Left lobe of liver (tissue), 2 donors: ENCODE data around the gene GALNT12. TPM values are rescaled to one million over a fixed set of nuclear protein-coding genes. Genes with fewer than 3 reads are reported as not detected.

Experiments
- ATAC-seq: fragments of 200-7000 bp; cut with Tn5 transposase; one replicate; pipeline ENCODE4 v1.9.1; 2020; ENCODE audit warnings: mild to moderate bottlenecking, moderate library complexity
- DNase-seq: peaks from one replicate; pipeline ENCODE4 v3.0.0-alpha.2; 2020; ENCODE audit warnings: low spot score
- total RNA-seq: library from RNA; stranded (reverse); gene quantifications from one replicate; pipeline ENCODE4 v1.2.1, GENCODE V29; 2021
- donor health status: DM: no; HTN: no; CAD: no; lungs with moderate emphysema.
- donor health status: DM: no; HTN: yes; CAD: no.

Gene GALNT12
- total RNA-seq, 1 donor from 2014 or later, result 0.35 TPM

DNA sequence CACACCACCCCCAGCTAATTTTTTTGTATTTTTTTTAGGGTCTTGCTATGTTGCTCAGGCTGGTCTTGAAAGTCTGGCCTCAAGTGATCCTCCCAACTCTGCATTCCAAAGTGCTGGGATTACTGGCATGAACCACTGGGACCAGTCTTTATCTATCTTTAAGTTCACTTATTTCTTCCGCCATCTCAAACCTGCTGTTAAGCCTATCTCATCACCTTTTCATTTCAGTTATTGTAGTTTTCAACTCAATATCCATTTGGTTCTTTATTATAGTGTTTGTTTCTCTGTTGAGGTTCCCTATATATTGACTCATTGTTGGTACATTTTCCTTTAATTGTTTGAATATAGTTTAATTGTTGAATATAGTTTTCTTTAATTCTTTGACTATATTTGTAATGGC, 48.1 kb downstream of the GALNT12 start:
- no peak for ATAC-seq

DNA sequence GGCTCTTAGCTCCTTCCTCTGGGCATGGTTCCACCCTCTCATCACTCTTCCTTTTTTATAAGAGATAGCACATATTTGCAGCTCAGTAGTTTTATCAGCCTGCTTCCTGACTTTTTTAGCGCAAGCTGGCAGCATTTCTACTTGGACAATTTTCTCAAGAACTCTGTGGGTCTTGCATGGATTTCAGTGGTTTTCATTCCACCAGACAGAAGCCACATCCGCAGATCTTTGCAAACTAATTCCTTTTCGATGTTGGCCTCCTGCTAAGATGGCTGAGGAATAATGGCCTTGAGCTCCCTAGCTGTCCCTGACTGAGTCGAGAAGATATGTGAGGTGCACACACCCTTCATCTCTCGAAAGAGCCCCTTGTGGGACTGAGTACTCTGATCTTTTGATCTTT, 49.5 kb downstream of the GALNT12 start:
- ATAC-seq, result no peak
- DNase-seq, result no peak

More for the DNA sequence above, 48.1 kb downstream of the GALNT12 start:
- DNase-seq, result no peak

DNA sequence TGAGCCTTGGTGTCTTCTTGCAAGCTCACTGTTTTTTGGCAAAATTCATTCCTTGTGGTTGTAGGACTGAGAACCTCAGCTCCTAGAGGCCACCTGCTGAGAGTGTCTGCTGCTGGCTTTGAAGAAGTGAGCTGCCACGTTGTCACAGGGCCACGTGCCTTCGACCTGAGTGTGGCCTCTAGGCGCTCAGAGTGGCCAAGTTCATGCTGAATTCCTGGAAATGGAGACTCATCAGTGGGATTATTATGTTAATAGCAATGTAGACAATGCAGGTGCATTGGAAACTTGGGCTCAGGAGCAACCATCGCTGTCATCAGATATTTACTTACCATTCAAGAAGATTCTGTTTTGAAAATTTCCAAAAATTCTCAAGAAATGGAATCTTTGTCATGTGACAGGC, 52.5 kb downstream of the GALNT12 start:
- DNase-seq, result no peak
- ATAC-seq, result no peak

DNA sequence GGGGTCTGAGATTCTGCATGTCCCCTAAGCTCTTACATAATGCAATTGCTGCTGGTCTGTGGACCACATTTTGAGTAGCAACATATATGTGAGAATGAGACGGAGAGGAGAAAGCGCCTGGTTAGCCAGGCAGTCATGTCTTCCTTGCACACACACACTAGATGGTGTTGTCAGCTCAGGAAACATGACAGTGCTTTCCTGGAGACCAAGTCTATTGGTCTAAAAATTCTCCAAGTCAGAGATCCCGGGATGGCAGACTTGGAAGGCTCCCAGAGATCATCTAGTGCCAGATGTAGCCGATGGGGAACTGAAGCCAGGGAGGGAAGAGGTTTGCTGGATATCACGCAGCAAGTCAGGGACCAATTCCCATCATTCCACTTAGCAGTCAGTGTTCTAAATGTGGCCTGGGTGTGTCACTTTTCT, 53.4 kb downstream of the GALNT12 start:
- no peak for DNase-seq
- peak; percentile 40 for ATAC-seq

DNA sequence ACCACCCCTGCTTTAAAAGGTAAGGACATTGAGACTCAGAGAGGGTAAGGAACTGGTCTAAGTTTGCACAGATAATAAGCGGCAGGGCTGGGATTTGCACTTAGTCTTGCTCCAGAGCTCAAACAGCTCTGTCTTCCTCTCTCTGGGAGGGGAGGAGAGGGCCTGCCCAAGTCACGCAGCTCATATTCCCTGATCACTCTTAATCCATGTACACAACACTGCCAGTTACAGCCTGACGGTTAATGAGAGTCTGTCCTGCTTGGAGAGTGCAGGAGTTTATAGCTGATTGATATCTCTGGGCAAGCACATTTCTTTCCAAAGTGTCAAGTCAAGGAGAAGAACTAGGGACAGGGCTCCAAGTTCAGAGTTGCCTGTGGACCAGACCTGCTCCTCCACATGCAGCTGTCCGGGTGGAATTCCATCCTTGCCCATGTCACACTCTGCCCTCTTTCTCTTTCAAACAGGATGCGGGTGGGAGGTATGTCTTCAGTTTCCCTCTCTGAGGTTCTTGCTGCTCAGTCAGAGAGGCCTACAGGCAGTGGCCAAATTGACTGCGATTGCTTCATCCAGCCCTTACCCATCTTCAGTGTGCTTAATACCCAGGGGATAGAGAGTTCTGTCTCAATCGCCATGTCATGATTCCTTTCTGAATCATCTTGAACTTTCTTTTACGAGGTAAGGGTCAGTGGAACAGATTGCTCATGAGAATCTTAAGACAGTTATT, 54.5 kb downstream of the GALNT12 start:
- DNase-seq, result no peak
- no peak for ATAC-seq

DNA sequence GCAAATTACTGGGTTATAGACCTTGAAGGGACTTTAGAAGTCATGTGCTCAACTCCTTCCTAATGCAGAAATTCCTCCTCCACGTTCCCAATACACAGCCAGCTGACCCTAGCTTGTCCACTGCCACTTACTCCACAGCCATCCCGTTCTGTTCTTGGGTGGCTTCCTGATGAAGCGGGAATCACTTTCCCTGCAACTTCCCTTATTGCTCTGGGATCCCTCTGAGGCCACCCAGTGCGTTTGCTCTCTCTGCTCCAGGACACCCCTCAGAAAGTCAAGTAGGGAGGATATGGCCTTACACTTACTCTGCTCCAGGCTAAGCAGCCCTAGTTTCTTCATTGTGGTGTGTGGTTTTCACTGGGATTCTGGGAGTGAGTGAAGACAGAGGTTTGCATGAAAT, 55.5 kb downstream of the GALNT12 start:
- ATAC-seq (no peak), DNase-seq (no peak)

DNA sequence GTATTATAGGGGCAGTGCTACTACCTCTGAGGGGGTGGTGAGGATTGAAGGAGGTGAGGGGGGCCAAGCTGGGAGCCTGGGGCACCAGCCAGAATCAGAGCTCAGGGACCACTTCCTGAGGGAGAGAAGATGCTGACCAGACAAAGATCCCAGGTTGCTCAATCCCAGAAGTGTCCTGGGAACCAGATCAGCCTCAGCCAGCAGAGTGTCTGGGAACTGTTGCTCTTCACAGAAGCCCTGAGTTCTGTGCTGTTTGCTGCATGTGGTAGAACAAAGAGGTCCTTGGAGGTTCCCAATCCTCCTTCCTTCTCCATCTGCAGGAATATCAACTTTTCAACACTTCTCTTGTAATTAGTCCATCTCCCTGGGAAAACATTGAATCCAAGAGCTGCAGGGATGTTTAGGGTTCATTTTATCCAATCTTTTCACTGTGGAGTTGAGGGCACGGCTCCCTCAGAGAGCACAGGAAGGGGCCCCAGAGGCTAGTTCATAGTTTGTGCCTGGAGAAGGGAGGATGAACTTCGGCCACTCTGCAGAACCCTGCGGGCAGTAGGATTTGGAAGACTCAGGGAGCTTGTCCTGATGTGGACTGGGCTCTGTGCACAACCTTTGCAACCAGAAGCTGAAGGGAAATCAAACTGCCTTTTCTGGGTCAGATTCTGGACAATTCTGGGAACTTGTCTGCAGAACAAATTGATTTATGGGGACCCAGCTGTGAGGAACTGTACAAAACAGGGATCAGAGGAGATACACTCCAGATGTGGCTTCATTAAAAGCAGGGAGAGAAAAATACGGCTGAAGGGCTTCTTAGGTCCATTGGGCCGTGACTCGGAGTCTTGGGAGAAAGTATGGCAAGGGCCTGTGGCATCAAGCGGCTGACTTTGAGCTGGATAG, 57.1 kb downstream of the GALNT12 start:
- DNase-seq, result no peak
- no peak for ATAC-seq

DNA sequence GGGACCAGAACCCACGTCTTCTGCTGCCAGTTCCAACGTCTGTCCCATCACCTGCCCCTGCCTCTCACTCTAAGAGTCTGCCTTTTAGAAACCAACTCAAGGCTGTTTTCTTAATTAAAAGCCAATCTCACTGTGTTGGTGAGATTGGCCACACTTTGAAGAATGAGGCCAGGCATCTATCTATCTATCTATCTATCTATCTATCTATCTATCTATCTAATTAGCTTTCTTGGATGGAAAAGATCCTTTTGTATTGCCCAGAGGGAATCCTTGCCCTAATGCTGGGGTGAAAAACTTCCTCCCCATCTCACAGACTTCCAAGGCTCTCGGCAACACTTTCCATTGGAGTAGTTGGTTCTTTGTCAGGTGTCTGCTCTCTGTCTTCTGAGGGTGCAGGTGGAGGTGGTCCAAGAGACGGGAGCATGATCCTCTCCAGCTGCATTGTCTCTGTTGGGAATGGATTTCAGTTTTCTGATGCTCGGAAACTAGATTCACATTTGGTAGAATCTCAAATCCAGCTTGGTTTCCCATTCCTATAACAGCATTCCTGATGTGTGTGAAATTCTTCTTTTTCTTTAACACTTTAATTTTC, 57.9 kb downstream of the GALNT12 start:
- DNase-seq (no peak), ATAC-seq (no peak)

DNA sequence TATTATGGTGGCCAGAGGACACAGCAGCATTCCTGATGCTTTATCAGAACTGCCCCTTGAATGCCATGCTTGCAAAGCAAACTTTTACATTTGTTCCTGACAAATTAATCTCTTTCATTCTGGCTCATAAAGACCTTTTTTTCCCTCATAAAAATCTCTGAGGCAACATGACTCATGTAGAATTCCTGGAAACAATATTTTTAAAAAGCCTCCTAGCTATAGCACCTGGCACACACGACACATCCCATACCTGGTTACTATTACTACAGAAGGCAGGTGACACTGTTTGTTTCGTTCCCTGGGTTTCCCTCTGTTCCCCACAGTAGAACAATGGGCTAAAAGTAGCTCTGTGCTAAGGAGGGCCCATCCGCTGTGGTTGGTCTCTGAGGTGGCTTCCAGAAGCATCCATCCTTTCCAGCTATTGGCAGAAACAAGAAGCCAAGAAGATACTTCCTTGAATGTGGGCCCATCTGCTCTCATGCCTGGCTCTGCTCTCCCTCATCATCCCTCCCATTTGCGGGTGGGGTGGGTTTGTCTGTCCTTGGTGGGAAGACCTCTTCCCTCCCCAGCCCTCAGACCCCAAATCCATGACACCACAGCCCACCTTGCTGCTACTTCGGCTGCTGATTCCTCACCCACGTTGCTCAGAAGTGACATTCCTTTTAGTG, 59.1 kb downstream of the GALNT12 start:
- ATAC-seq, result no peak
- DNase-seq, result no peak

DNA sequence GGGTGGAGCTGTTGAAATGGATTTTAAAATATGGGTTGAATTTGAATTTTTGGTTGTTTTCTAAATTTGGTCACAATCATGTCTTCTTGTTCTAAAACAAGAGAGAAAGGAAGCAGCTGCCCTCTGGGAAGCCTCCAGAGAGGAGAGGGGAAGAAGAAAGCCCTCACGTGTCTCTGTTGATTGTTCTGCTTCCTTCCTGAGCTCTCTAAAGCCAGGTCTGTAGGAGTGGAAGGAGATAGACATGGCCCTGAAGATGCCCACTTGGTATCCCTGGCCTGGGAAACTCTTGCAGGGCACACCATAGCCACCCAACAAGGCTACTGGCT, 59.6 kb downstream of the GALNT12 start:
- DNase-seq, result no peak
- peak; percentile 15 for ATAC-seq

DNA sequence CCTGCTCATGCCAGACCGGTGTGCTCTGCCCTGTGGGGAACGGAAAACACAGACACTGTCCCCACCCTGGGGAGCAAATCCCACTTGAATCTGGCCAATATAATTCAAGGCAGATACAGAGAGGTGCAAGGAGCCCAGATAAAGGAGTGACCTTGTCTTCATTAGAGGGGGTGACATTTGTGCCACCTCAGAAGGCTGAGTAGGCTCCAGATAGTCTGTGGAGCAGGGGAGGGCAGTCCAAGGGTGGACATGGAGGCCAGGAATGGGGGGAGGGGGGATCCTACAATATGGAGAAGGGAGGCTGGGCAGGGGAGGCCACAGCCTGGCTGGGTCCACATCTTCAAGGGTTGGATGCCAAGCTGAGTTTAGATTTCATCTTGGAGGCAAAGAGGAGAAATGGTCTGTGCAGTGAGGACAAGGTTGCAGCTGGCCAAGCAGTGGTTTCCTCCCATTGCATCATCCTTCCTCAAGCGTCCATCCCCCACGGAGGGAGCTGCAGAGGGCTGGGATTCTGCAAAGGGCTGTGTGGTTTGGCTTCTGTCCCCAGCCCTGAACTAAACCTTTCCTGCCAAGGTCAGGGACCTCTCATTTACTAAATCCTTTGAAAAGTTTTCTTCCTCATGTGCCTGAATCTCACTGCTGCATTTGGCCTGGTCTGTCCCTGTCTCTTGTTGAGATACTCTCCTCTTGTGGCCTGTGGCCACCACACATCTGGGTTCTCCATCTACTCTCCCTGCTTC, 60.1 kb downstream of the GALNT12 start:
- peak; percentile 71 for ATAC-seq
- DNase-seq, result no peak

DNA sequence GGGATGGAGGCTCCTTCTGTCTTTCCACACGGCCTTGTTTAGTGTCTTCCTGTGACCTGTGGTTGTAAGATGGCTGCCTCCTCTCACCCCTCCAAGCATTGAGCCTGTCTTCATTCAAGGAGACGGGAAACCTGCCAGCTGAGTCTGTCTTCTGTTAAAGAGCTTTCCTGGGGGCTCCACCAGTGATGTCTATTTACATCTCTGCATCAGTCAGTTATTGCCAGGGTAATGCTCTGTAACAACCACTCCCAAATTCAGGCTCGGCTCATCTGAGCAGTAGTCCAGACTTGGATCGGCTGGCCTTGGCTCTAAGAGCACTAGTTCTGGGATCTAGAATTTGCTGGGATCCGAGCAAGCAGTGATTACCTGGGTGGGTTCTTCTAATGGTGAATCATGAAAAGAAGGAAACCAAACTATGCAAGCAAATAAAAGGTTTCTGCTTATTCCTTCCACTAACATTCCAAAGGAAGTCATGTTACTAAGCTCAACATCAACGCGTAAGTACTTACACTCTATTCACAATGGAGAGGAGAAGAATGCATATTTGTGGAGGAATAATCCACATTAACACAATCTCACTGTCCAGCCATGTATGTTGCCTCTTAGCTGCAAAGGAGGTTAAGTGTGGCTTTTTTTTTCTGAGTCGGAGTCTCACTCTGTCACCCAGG, 61.7 kb downstream of the GALNT12 start:
- ATAC-seq (no peak), DNase-seq (no peak)

DNA sequence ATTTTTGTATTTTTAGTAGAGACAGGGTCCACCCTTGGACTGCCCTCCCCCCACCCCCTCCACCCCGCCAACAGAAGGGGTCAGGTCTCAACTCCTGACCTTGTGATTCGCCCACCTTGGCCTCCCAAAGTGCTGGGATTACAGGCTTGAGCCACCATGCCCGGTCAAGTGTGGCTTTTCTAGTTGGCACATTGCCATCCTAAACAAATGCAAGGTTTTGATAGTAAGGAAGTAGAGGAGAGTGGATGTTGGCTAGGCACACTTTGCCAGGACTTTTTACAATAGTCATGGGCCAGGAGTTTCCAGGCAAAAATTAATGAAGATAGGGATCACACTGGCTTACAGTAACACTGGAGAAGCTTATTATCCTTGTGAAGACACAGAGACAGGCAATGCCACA, 62.4 kb downstream of the GALNT12 start:
- DNase-seq (no peak), ATAC-seq (no peak)

DNA sequence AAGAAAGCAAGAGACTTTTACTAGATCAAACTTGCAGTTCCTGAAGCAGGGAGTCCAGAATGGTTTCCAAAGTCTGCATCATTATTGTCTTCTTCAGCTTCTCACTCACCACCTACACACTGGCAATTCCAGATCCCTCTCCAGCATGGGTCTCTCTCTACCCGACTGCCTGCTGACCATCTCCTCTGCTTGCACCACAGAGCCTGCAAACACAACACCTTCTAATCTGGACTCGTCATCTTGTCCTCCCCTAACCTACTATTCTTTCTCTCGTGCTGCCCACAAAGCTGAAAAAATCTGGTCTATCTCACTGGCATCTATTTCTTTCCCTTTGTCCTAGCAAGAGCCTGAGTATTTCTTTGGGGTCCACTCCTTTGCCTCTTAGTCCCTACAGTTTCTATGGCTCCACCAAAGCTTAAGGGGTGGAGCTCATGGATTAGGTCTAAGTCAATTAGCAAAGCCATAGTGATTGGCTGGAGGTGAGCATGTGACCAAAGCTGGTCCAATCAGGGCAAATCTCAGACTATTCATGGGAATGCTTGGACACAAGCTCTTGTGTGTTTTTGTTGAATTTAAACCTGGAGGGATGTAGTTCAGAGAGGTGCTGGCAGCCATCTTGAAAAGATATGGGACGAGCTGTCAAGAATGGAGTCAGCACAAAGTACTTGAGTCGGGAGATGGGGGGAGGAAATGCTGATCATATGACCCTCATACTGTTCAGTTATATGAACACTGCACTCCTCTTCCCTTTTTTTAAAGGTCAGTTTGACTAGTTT, 63.5 kb downstream of the GALNT12 start:
- peak; percentile 2 for DNase-seq
- ATAC-seq, result no peak

DNA sequence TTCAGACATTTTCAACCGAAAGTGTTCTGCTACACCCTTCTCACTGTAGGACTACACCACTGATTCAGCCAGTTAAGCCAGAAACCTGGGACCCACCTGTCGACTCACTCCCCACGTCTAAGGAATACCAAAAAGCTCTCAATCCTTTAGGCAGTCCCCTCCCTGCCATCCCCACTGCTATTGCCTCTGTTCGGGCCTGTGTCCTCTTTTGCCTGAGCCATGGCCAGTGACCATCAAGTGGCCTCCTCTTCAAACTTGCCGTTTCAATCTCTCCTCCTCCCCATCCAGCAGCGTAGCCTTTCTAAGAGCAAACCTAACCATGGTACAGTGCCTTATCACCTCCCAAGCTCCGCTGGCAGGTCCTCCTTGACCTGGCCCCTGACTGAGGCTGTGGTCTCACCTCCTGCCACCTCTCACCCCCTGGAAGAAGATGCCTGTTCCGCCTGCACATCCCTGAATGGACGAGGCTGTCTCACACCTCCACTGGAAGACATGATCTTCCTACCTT, 64.1 kb downstream of the GALNT12 start:
- DNase-seq (peak; percentile 19), ATAC-seq (no peak)

DNA sequence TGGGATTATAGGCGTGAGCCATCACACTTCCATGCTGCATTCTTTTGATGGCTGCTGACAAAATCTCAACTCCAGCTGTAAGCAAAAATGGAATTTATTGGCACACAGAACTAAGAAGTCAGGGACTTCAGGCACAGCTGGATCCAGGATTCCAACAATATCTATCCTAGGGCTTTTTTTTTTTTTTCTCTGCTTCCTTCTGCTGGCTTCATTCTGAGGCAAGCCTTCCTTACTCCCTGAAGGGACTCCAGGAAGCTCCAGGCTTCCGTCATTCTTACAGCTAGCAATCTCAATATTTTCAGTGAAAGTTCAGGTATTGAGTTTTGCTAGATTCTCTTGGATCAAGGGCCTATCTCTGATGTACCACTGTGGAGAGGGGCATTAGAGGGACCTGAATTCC, 66.1 kb downstream of the GALNT12 start:
- no peak for ATAC-seq
- DNase-seq, result no peak

DNA sequence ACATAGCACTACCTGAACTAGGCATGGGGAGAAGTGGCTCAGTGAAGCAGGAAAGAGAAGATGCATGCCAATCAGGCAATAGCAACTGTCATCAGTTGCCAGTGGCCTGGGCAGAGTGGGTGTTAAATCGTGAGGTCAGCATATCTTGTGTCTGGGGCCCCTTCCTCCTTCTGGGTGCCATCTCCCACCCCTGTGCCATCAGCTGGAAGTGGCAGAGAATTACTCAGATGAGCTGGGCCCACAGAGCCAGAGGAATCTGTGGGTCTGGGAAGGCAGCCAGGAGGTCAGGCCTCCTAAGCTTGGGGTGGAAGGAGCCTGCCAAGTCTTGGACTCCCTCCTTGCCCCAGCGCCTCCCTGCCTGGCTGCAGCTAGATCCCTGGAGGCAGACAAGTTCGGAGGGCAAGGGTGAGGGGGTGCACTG, 66.5 kb downstream of the GALNT12 start:
- no peak for ATAC-seq

DNA sequence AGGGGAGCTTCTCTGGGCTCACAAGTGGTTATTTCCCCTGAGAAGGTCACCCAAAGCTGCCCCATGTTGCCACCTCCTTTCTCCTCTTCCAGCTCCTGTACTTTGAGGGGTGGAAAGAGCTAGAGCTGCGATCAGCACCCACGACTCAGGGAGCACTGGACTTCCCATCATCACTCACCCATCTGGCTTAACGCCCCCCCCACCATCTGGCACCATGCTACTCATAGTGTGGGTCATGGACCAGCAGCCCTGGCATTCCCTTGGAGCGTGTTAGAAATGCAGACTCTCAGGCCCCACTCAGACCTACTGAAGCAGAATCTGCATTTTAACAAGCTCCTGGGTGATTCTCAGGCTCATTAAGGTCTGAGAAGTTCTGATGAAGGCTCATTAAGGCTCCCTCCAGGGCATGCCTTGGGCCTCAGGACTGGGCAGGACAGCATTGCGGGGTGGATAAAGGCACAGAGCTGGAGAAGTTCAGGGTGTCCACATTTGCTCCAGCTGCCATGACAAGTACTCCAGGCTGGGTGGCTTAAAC, 67.3 kb downstream of the GALNT12 start:
- DNase-seq (peak; percentile 26), ATAC-seq (no peak)

More for the DNA sequence above, 66.5 kb downstream of the GALNT12 start:
- peak; percentile 23 for DNase-seq

DNA sequence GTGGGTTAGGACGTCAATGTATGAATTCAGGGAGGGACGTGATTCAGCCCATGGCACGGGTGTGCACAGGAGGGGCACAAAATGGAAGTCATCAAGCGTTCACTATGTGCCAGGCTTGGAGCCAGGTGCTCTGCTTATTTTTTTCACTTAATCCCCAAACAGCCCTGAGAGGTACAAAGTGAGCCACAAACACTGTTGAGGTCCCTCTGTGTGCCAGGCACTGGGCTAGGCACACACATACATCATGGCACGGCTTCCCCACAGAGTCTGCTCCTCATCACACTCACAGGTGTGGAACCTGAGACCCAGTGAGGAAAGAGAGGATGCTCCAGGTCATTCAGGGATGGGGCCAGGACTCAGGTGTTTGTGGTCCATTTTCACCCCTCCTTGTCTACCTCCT, 68.1 kb downstream of the GALNT12 start:
- ATAC-seq (no peak), DNase-seq (peak; percentile 18)
